ENCODE measurements around the gene ZBTB34. TPM values are rescaled to one million over a fixed set of nuclear protein-coding genes. Genes with fewer than 3 reads are reported as not detected.

ZBTB34 gene
- total RNA-seq, 1 experiment from 2014 or later = 15.8 TPM

- no peaks in the 10 kb centered on the region for H3K79me1 ChIP-seq (ENCODE audit: insufficient read depth, low read depth, low read length, poor library complexity, severe bottlenecking)
- H3K56ac ChIP-seq (ENCODE audit: insufficient read length, low read depth, low read length) = no peak overlapping the region
- no peak for DNase-seq
- H3K79me2 ChIP-seq (ENCODE audit: insufficient read depth, low read length) = no peaks in the 10 kb centered on the region
- H2BK120ac ChIP-seq (ENCODE audit: low read depth, low read length, poor library complexity, severe bottlenecking) = no peak overlapping the region
- no peak overlapping the region for H2AK5ac ChIP-seq (ENCODE audit: insufficient read length, low read length)
- no peak overlapping the region for H3K14ac ChIP-seq (ENCODE audit: insufficient read depth, low read length)
- H2BK5ac ChIP-seq (ENCODE audit: insufficient read length, low read length) = no peak overlapping the region
- H2BK12ac ChIP-seq (ENCODE audit: insufficient read length, low read depth, low read length) = no peak overlapping the region
- H3K23me2 ChIP-seq (ENCODE audit: insufficient read length, low read depth, low read length, poor library complexity, severe bottlenecking) = no peaks in the 10 kb centered on the region
- Mint-ChIP-seq H3K27me3 (ENCODE audit: low read depth) (peaks cover 31% of the 10 kb centered on the region), H3K4me3 (no peak overlapping the region), H3K9me3 (no peaks in the 10 kb centered on the region), H3K27ac (no peak overlapping the region), H3K4me1 (peaks cover 10 to 11% of the 10 kb centered on the region in 2 experiments), H3K36me3 (ENCODE audit: insufficient read depth in 1 of 3, low read depth in 3 of 3) (no peaks in the 10 kb centered on the region; a peak in 1 of 7 replicates)
- H3K4me1 ChIP-seq (ENCODE audit: insufficient read depth, low read length) = no peaks in the 10 kb centered on the region; the same call in 1 of the 2 replicates
- H3K4ac ChIP-seq (ENCODE audit: low read depth, low read length) = no peak overlapping the region
- no peak overlapping the region for H3K9ac ChIP-seq (ENCODE audit: extremely low read depth, insufficient read length, low read length)
- H3K9me3 ChIP-seq (ENCODE audit: control insufficient read depth, low read depth, low read length) = no peaks in the 10 kb centered on the region
- no peaks in the 10 kb centered on the region for H3K27me3 ChIP-seq (ENCODE audit: insufficient read depth, low read length)
- no peak overlapping the region for H4K91ac ChIP-seq (ENCODE audit: insufficient read length, low read depth, low read length)
- no peak overlapping the region for H4K5ac ChIP-seq (ENCODE audit: insufficient read length, low read depth, low read length)
- no peak overlapping the region for H2BK20ac ChIP-seq (ENCODE audit: low read depth, low read length, poor library complexity, severe bottlenecking)
- WGBS (ENCODE audit: extremely low coverage, insufficient read length, low lambda C conversion rate) = no CpG with 5 or more reads among the region's 3 CpGs
- no peak overlapping the region for H3K27ac ChIP-seq (ENCODE audit: insufficient read length, low read depth, low read length)
- H3K4me2 ChIP-seq (ENCODE audit: insufficient read depth, insufficient read length, low read length) = no peak overlapping the region
- no peak for TF ChIP-seq CTCF (conservative IDR thresholded peaks at IDR 0.05)
- H3T11ph ChIP-seq (ENCODE audit: low read length) = no peak overlapping the region
- H4K20me1 ChIP-seq (ENCODE audit: control insufficient read depth, insufficient read depth, insufficient read length) = no peaks in the 10 kb centered on the region
- no peak overlapping the region for H2BK15ac ChIP-seq (ENCODE audit: low read depth, low read length)
- no peak overlapping the region for H3K18ac ChIP-seq (ENCODE audit: insufficient read length, low read depth, low read length)
- no peak overlapping the region for H3K23ac ChIP-seq (ENCODE audit: insufficient read length, low read depth, low read length)
- no peak overlapping the region for H4K8ac ChIP-seq (replicated peaks; ENCODE audit: insufficient read length, low read depth, low read length)
- no peak overlapping the region for H2AFZ ChIP-seq (ENCODE audit: low read length)
These were observed 8.3 kb upstream of the ZBTB34 start for GRCh38 chr9:126852086-126852688.
